SK-N-SH (cell line): ENCODE measurements around the gene UNC93B1.
A peak's percentile ranks its signal among the peaks of the same experiment; 100 is the strongest.
"Not testable (repeated sequence)": the region's sequence is repeated elsewhere in the genome, so short reads cannot be mapped to it uniquely, and the experiment has no call there.

Experiments used
- ELF1 ChIP-seq: IDR thresholded peaks from 2 replicates; pipeline ENCODE4 v1.4.0; 2012
- EZH2phosphoT487 ChIP-seq: fragments of 200-600 bp; sonication (generic); IDR thresholded peaks from 2 replicates; pipeline ENCODE4 v1.6.1; 2017; ENCODE audit warnings: low read depth, mixed run types, mild to moderate bottlenecking, antibody characterized with exemption, moderate library complexity, borderline replicate concordance
- NFIC ChIP-seq: IDR thresholded peaks from 2 replicates; pipeline ENCODE4 v1.4.0; 2012; ENCODE audit warnings: borderline replicate concordance
- NRF1 ChIP-seq: IDR thresholded peaks from 2 replicates; pipeline ENCODE4 v1.6.1; 2012; ENCODE audit warnings: low read depth, mild to moderate bottlenecking, low read length
- RAD21 ChIP-seq: IDR thresholded peaks from 2 replicates; pipeline ENCODE4 v1.6.1; 2012; ENCODE audit warnings: mild to moderate bottlenecking, low read length
- RXRA ChIP-seq: IDR thresholded peaks from 2 replicates; pipeline ENCODE4 v1.4.0; 2012; ENCODE audit warnings: low read depth, mild to moderate bottlenecking, borderline replicate concordance
- SMC3 ChIP-seq: IDR thresholded peaks from 2 replicates; pipeline ENCODE4 v1.6.1; 2012; ENCODE audit warnings: low read depth, low read length, improper control_type of control experiment
- TF ChIP-seq, protein P1 (sequence below): fragments of 200-600 bp; sonication (generic); IDR thresholded peaks from 2 replicates; pipeline ENCODE4 v1.6.1; 2017; ENCODE audit warnings: antibody characterized with exemption, mild to moderate bottlenecking, moderate library complexity
- TF ChIP-seq, protein P2 (sequence below): IDR thresholded peaks from 2 replicates; pipeline ENCODE4 v1.6.1; 2012; ENCODE audit warnings: mild to moderate bottlenecking, low read depth, low read length, moderate library complexity

DNA sequence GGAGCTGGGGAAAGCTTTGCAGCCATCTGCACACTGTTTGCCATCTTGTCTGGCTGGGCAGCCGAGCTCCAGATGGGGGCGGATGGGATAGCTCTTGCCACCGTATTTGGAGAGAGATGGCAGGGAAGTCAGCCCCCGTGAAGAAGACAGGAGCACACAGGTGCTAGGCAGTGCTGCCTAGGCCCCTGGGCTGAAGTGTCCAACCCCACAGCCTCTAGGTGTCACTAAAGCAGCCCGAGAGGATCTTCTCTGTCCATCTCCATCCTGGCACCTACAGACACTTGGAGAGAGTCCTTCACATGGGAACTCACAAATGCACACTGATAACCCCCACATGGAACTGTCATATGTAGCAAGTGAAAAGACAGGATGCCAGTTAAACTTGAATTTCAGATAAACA, 60.5 kb downstream of the UNC93B1 start:
- TF ChIP-seq, protein P1, sequence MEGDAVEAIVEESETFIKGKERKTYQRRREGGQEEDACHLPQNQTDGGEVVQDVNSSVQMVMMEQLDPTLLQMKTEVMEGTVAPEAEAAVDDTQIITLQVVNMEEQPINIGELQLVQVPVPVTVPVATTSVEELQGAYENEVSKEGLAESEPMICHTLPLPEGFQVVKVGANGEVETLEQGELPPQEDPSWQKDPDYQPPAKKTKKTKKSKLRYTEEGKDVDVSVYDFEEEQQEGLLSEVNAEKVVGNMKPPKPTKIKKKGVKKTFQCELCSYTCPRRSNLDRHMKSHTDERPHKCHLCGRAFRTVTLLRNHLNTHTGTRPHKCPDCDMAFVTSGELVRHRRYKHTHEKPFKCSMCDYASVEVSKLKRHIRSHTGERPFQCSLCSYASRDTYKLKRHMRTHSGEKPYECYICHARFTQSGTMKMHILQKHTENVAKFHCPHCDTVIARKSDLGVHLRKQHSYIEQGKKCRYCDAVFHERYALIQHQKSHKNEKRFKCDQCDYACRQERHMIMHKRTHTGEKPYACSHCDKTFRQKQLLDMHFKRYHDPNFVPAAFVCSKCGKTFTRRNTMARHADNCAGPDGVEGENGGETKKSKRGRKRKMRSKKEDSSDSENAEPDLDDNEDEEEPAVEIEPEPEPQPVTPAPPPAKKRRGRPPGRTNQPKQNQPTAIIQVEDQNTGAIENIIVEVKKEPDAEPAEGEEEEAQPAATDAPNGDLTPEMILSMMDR: peak; percentile 26; the same call in 1 of the 2 replicates
- TF ChIP-seq EZH2phosphoT487, SMC3, RXRA, NFIC, ELF1, RAD21, NRF1: not testable (repeated sequence)
- TF ChIP-seq, protein P2, sequence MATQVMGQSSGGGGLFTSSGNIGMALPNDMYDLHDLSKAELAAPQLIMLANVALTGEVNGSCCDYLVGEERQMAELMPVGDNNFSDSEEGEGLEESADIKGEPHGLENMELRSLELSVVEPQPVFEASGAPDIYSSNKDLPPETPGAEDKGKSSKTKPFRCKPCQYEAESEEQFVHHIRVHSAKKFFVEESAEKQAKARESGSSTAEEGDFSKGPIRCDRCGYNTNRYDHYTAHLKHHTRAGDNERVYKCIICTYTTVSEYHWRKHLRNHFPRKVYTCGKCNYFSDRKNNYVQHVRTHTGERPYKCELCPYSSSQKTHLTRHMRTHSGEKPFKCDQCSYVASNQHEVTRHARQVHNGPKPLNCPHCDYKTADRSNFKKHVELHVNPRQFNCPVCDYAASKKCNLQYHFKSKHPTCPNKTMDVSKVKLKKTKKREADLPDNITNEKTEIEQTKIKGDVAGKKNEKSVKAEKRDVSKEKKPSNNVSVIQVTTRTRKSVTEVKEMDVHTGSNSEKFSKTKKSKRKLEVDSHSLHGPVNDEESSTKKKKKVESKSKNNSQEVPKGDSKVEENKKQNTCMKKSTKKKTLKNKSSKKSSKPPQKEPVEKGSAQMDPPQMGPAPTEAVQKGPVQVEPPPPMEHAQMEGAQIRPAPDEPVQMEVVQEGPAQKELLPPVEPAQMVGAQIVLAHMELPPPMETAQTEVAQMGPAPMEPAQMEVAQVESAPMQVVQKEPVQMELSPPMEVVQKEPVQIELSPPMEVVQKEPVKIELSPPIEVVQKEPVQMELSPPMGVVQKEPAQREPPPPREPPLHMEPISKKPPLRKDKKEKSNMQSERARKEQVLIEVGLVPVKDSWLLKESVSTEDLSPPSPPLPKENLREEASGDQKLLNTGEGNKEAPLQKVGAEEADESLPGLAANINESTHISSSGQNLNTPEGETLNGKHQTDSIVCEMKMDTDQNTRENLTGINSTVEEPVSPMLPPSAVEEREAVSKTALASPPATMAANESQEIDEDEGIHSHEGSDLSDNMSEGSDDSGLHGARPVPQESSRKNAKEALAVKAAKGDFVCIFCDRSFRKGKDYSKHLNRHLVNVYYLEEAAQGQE: not testable (repeated sequence)
